ENCODE measurements around the gene SBF2.
"Not testable (repeated sequence)": the region's sequence is repeated elsewhere in the genome, so short reads cannot be mapped to it uniquely, and the experiment has no call there.

The SBF2 gene

GRCh38 chr11:10058356-10058755 is 235.7 kb downstream of the SBF2 start:
- H3K4me1 ChIP-seq (ENCODE audit: insufficient read depth, low read length), result no peaks in the 10 kb centered on the region
- H3K9me3 ChIP-seq (ENCODE audit: control insufficient read depth, insufficient read depth, low read length), result peaks cover 22% of the 10 kb centered on the region; the same call in 1 of the 2 replicates
- H3K9ac ChIP-seq (ENCODE audit: low read depth, low read length), result no peak overlapping the region
- no peaks in the 10 kb centered on the region; the same call in 1 of the 2 replicates for H3K36me3 ChIP-seq (ENCODE audit: insufficient read depth, low read length)

GRCh38 chr11:10051868-10052586 is 242.0 kb downstream of the SBF2 start:
- Histone ChIP-seq H3K4me1 (ENCODE audit: insufficient read depth, low read length) (no peaks in the 10 kb centered on the region), H3K36me3 (ENCODE audit: insufficient read depth, low read length) (no peaks in the 10 kb centered on the region), H3K9me3 (ENCODE audit: control insufficient read depth, insufficient read depth, low read length) (no peaks in the 10 kb centered on the region; the same call in 1 of the 2 replicates), H3K9ac (ENCODE audit: low read depth, low read length) (no peak overlapping the region)

DNA sequence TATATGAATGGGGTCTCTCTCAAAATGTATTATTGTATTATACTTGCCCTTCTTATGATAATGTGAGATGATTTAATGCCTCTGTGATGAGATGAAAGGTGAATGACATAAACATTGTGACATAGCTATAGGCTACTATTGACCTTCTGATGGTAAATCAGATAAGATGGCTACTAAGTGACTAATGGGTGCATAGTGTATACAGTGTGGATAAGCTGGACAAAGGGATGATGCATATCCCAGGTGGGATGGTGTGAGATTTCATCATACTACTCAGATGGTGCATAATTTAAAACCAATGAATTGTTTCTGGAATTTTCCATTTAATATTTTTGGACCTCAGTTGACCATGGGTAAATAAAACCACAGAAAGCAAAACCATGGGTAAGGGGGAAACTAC is 243.5 kb downstream of the SBF2 start:
- H3K9ac ChIP-seq (ENCODE audit: low read depth, low read length), result no peak overlapping the region
- H3K4me1 ChIP-seq (ENCODE audit: insufficient read depth, low read length), result no peaks in the 10 kb centered on the region
- H3K36me3 ChIP-seq (ENCODE audit: insufficient read depth, low read length), result no peaks in the 10 kb centered on the region
- H3K9me3 ChIP-seq (ENCODE audit: control insufficient read depth, insufficient read depth, low read length), result 0 out of 2 replicates have a peak, but pooled peaks cover 10% of the 10 kb centered on the region

DNA sequence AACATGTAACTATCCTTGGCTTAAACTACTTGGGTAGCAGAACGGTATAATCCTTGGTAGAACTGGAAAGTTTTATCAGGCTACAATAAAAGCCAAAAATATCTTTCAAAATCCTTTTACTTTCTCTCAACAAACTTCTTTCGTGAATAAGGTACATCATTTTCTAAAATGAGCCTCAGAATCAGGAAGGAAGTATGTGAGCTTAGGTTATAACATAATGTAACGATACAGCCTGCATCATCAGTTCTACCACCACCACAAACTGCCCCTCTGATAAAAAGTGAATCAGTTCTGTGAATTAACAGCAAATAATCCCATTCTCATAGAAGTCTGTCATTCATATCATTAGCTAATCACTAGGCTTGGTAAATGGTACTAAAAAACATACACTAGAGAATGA is 244.3 kb downstream of the SBF2 start:
- H3K9ac ChIP-seq (ENCODE audit: low read depth, low read length), result no peak overlapping the region
- H3K36me3 ChIP-seq (ENCODE audit: insufficient read depth, low read length), result no peaks in the 10 kb centered on the region
- peaks cover 16% of the 10 kb centered on the region; the same call in 1 of the 2 replicates for H3K9me3 ChIP-seq (ENCODE audit: control insufficient read depth, insufficient read depth, low read length)
- H3K4me1 ChIP-seq (ENCODE audit: insufficient read depth, low read length), result no peaks in the 10 kb centered on the region

DNA sequence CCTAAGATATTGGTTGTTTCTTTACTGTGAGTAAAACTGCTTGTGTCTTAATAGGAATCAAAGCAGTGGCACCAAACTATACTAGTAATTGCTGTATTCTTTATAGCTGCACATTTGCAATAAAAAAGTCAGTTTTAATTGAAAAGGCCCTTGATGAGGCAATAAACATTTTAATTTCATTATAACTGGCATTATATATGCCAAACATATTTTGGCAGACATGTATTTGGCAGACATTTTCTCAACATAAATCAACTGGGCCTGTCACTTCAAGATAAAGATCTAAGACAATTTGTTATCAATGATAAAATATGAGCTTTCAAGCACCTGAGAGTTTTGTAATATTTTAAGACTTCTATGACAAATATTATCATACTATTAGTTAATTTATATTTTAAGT is 245.7 kb downstream of the SBF2 start:
- Histone ChIP-seq H3K9ac (ENCODE audit: low read depth, low read length) (no peak overlapping the region), H3K36me3 (ENCODE audit: insufficient read depth, low read length) (peaks cover 4% of the 10 kb centered on the region; the same call in 1 of the 2 replicates), H3K9me3 (ENCODE audit: control insufficient read depth, insufficient read depth, low read length) (peaks cover 28% of the 10 kb centered on the region), H3K4me1 (ENCODE audit: insufficient read depth, low read length) (no peaks in the 10 kb centered on the region)

DNA sequence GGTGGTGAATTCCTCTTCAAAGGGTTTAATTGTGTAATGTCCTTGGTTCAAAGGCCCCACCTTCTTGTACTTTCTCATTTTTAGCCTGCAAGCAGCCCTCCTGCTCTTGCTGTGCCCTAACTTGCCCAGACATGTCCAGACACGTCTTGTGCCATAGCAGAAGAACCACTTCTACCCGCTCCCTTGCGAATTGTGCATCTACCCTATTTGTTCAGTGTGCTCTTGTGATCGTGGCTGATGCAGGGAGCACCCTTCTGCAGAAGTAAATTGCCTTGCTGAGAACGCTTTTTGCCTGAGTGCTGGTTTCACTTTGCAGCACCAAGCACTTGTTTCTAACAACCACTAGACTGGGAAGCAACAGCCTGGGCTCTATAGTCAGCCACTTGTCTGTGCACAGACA is 249.4 kb downstream of the SBF2 start:
- H3K9me3 ChIP-seq (ENCODE audit: control insufficient read depth, insufficient read depth, low read length), result peaks cover 28% of the 10 kb centered on the region
- peaks cover 4% of the 10 kb centered on the region; the same call in 1 of the 2 replicates for H3K36me3 ChIP-seq (ENCODE audit: insufficient read depth, low read length)
- no peak overlapping the region for H3K9ac ChIP-seq (ENCODE audit: low read depth, low read length)
- H3K4me1 ChIP-seq (ENCODE audit: insufficient read depth, low read length), result no peaks in the 10 kb centered on the region

DNA sequence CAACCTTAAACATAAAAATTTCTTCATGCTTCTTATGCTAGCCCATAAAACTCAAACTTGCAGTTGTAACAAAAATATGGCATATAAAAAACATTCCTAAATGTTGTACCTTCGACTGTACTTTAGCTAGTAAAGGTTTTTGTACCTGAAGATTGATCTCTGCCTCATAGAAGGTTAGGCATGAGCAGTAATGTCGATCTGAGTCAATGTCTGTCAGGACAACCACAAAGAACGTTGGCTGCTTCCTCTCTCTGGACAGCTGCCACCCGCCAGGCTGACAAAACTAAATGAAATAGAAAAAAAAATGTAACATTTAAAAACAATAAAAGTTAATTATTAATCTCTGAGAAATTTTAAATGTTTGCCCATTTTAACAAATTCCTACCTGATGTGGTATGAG is 251.3 kb downstream of the SBF2 start:
- H3K36me3 ChIP-seq (ENCODE audit: insufficient read depth, low read length), result peaks cover 4% of the 10 kb centered on the region; the same call in 1 of the 2 replicates
- no peaks in the 10 kb centered on the region for H3K4me1 ChIP-seq (ENCODE audit: insufficient read depth, low read length)
- peaks cover 28% of the 10 kb centered on the region for H3K9me3 ChIP-seq (ENCODE audit: control insufficient read depth, insufficient read depth, low read length)
- H3K9ac ChIP-seq (ENCODE audit: low read depth, low read length), result no peak overlapping the region

DNA sequence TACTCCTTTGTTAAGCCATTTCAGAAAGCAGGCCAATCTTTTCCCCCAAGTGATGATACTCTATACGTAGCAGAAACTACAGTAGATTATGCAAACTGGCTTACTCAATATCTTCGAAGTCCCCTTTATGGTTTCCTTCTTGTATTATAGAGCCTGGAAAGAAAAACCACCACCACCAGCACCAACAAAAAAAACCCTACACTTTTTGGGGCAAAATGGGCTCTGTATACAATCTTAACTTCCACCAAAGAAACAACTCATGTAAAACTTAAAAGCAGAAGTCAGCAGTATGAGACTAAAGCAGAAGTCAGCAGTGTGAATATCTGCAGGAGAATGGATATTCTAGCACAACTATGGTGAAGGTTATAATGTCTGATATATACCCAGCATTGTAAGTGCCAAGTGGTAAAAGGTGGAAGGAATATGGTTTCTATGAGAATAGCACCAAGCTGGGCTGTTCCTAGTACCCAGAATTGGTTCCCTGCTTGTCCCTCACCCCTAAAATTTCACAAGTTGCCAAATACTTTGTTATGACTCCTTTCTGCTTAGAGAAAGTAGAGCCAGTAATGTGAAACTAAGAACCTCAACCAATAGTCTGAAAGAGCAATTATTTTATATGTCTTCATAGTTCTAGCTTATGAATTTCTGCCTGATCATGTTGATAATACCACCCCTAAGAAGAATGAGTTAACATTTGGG is 252.1 kb downstream of the SBF2 start:
- Histone ChIP-seq H3K9me3 (ENCODE audit: control insufficient read depth, insufficient read depth, low read length) (peaks cover 28% of the 10 kb centered on the region), H3K9ac (ENCODE audit: low read depth, low read length) (no peak overlapping the region), H3K4me1 (ENCODE audit: insufficient read depth, low read length) (no peaks in the 10 kb centered on the region), H3K36me3 (ENCODE audit: insufficient read depth, low read length) (peaks cover 4% of the 10 kb centered on the region; the same call in 1 of the 2 replicates)

- no peaks in the 10 kb centered on the region for H3K4me1 ChIP-seq (ENCODE audit: insufficient read depth, low read length)
- no peak overlapping the region for H3K9ac ChIP-seq (ENCODE audit: low read depth, low read length)
- peaks cover 4% of the 10 kb centered on the region; the same call in 1 of the 2 replicates for H3K36me3 ChIP-seq (ENCODE audit: insufficient read depth, low read length)
- peaks cover 26% of the 10 kb centered on the region for H3K9me3 ChIP-seq (ENCODE audit: control insufficient read depth, insufficient read depth, low read length)
Measured at GRCh38 chr11:10041332-10041731, 252.7 kb downstream of the SBF2 start.

DNA sequence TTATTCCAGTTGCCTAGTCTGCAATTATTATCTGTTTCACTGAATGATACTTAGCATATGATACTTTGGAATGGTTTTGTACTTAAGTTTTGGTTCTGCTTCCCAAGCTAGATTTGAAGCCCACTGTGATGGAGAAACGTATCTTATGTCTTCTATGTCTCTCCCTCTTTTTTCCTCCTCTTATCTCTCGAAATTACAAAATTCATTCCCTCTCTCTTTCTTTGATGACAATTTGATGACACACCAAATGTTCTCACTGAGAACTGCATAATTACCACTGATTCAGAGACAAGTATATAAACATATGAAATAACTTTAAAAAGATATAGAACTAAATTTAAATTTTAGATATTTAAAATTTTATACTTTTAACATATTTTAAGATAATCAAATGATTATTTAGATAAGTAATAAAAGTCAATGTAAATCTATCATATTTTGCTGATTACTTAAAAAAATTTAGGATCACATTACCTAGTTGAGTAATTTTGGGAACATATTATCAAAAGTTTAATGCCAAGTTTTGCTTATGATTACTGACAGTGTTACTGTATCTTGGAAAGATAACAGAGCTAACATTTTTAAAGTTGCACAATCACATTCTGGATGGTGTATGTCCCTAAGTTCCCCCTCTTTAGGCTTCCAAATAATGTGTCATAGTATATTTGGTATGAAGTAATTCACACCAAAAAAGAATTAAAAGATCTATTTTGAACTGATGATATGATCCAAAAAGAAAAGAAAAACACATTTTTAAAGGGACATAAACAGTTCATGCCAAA is 255.3 kb downstream of the SBF2 start:
- Histone ChIP-seq H3K36me3 (ENCODE audit: insufficient read depth, low read length) (0 out of 2 replicates have a peak, but pooled peaks cover 2% of the 10 kb centered on the region), H3K9ac (ENCODE audit: low read depth, low read length) (no peak overlapping the region), H3K4me1 (ENCODE audit: insufficient read depth, low read length) (no peaks in the 10 kb centered on the region), H3K9me3 (ENCODE audit: control insufficient read depth, insufficient read depth, low read length) (peaks cover 2% of the 10 kb centered on the region)

DNA sequence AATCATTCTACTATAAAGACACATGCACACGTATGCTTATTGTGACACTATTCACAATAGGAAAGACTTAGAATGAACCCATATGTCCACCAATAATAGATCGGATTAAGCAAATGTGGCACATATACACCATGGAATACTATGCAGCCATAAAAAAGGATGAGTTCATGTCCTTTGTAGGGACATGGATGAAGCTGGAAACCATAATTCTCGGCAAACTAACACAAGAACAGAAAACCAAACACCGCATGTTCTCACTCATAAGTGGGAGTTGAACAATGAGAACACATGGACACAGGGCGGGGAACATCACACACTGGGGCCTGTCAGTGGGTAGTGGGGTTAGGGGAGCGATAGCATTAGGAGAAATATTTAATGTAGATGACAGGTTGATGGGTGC is 258.1 kb downstream of the SBF2 start:
- H3K9ac ChIP-seq (ENCODE audit: low read depth, low read length); H3K4me1 ChIP-seq (ENCODE audit: insufficient read depth, low read length); H3K36me3 ChIP-seq (ENCODE audit: insufficient read depth, low read length); H3K9me3 ChIP-seq (ENCODE audit: control insufficient read depth, insufficient read depth, low read length): not testable (repeated sequence)

DNA sequence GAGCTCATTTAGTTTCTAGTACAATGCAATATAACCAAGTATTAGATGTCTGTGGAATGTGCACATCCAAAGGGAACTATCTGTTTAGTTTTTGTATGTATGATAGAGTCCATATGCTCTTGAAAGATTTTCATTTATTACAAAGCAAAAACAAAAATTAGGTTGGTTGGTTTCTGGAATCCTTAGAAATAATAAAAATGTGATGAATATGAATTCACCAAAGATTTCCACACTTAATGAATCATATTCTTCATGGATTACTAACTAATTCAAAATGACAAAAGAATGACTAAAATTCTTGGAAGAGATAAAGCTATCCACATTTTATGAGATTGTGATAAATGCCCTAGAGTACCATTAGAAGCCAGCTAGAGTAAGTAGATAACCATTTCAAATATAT is 261.1 kb downstream of the SBF2 start:
- H3K9ac ChIP-seq (ENCODE audit: low read depth, low read length), result no peak overlapping the region
- no peaks in the 10 kb centered on the region for H3K36me3 ChIP-seq (ENCODE audit: insufficient read depth, low read length)
- no peaks in the 10 kb centered on the region for H3K4me1 ChIP-seq (ENCODE audit: insufficient read depth, low read length)
- no peaks in the 10 kb centered on the region for H3K9me3 ChIP-seq (ENCODE audit: control insufficient read depth, insufficient read depth, low read length)

DNA sequence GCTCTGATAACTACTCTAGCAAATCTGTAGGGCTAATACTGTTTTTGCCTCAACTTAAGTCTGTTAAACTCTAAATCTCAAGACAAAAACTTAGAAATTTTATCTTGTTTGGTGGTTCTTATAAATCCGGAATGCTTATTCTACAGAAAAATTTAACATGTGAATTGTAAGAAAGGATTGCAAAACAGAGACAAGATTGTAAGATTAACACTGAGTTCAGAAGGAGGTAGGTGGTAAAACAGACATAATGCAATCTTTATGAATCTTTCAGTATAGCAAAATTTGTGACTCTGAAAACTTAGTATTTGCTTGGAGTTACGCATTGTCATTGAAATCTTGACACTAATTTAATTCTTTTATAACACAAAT is 263.9 kb downstream of the SBF2 start:
- no peak overlapping the region for H3K9ac ChIP-seq (ENCODE audit: low read depth, low read length)
- H3K36me3 ChIP-seq (ENCODE audit: insufficient read depth, low read length), result no peaks in the 10 kb centered on the region
- no peaks in the 10 kb centered on the region for H3K4me1 ChIP-seq (ENCODE audit: insufficient read depth, low read length)
- H3K9me3 ChIP-seq (ENCODE audit: control insufficient read depth, insufficient read depth, low read length), result no peaks in the 10 kb centered on the region

DNA sequence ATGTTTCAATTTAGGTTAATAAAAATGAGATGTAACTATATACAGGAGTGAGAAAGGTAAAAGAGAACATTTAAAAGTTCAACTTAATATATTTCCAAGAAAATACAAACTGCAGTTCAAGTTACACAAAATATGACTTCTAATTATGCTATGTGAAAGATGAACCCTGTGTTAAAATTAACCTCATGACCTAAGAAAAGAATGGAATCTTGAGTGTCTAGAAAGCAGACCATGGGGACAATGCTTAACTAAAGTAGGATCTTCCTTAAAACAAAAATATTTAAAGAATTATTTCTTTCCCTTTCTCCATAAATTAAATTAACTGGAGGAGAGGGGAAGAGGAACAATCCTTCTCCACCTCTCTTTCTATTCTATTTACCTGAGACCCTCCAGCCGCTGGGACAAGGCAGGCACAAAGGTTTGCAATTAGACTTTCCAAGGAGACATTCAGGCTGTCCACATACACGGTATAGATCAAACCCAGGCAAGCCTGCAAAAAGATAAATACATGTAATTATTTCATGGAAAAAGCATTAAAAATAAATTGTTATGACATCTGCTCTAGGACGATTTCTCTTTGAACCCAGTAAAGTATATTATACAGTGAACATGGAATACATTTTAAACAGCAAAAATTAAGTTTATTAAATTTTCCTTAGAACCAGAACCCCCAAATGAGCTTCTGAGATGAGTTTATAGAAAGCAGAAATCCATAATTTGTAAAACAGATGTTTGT is 264.5 kb downstream of the SBF2 start:
- no peaks in the 10 kb centered on the region for H3K36me3 ChIP-seq (ENCODE audit: insufficient read depth, low read length)
- no peaks in the 10 kb centered on the region; the same call in 1 of the 2 replicates for H3K4me1 ChIP-seq (ENCODE audit: insufficient read depth, low read length)
- no peak overlapping the region for H3K9ac ChIP-seq (ENCODE audit: low read depth, low read length)
- no peaks in the 10 kb centered on the region for H3K9me3 ChIP-seq (ENCODE audit: control insufficient read depth, insufficient read depth, low read length)

Data from ES-I3 (cell line).